Measurements from ENCODE around the gene PILRA.
"Not testable (repeated sequence)": the region's sequence is repeated elsewhere in the genome, so short reads cannot be mapped to it uniquely, and the experiment has no call there.

- not testable (repeated sequence) for TF ChIP-seq CTCF, POLR2AphosphoS5, EP300 (IDR thresholded peaks at IDR 0.05)
Measured at GRCh38 chr7:100363797-100364196, 9.5 kb upstream of the PILRA start.

Measured in stomach (tissue), 4 donors.